Measurements from ENCODE around the gene LBP. TPM values are rescaled to one million over a fixed set of nuclear protein-coding genes. Genes with fewer than 3 reads are reported as not detected.
"Not testable (repeated sequence)": the region's sequence is repeated elsewhere in the genome, so short reads cannot be mapped to it uniquely, and the experiment has no call there.

The LBP gene
- total RNA-seq, 1 experiment from 2014 or later, result not detected

DNA sequence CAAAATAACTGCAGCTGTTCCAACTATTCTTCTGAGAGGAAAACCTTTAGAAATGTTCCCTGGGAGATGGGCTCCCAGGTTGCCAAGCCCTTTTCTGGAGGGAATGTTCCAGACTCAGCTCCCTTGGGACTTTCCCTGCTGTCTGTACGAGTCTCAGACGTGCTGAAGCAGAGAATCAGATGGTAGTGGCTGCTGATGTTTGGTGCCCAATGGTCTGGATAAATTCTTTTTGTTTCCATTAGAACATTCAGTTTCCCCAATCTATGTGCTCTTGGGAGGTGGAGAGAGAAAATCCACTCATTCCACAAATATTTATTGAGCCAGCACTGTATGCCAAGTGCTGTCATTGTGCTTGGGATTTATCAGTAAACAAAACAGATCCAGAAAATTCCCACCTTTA is 48.9 kb downstream of the LBP start:
- intact Hi-C loops (cut with micrococcal nuclease; ENCODE audit: unreplicated experiment), result no loop called here
- H3K36me3 ChIP-seq (ENCODE audit: insufficient read depth, low read length, poor library complexity, severe bottlenecking), result no peaks in the 10 kb centered on the region
- BruUV-seq (replicated peaks), result no TSS peak
- no peak overlapping the region for H3K27ac ChIP-seq (ENCODE audit: low read depth, low read length, poor library complexity, severe bottlenecking)
- no peak for TF ChIP-seq EZH2 (IDR thresholded peaks at IDR 0.05; ENCODE audit: borderline replicate concordance, low read depth, low read length, poor library complexity, severe bottlenecking)
- TF ChIP-seq, protein P1, sequence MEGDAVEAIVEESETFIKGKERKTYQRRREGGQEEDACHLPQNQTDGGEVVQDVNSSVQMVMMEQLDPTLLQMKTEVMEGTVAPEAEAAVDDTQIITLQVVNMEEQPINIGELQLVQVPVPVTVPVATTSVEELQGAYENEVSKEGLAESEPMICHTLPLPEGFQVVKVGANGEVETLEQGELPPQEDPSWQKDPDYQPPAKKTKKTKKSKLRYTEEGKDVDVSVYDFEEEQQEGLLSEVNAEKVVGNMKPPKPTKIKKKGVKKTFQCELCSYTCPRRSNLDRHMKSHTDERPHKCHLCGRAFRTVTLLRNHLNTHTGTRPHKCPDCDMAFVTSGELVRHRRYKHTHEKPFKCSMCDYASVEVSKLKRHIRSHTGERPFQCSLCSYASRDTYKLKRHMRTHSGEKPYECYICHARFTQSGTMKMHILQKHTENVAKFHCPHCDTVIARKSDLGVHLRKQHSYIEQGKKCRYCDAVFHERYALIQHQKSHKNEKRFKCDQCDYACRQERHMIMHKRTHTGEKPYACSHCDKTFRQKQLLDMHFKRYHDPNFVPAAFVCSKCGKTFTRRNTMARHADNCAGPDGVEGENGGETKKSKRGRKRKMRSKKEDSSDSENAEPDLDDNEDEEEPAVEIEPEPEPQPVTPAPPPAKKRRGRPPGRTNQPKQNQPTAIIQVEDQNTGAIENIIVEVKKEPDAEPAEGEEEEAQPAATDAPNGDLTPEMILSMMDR (conservative IDR thresholded peaks at IDR 0.05; ENCODE audit: low read depth, low read length), result no peak
- ChIA-PET CTCF (no interaction called here), POLR2A (ENCODE audit: low non-redundant PET) (no interaction called here)
- no peak overlapping the region for H3K4me3 ChIP-seq (ENCODE audit: low read depth, low read length, poor library complexity, severe bottlenecking)
- no peaks in the 10 kb centered on the region for H3K9me3 ChIP-seq (ENCODE audit: low read depth, low read length, poor library complexity, severe bottlenecking)
- no peaks in the 10 kb centered on the region for H3K27me3 ChIP-seq (replicated peaks; ENCODE audit: insufficient read depth, low read depth, low read length, poor library complexity)
- no peak for DNase-seq (ENCODE audit: low spot score)
- no peaks in the 10 kb centered on the region for H3K4me1 ChIP-seq (ENCODE audit: insufficient read depth, low read length, poor library complexity, severe bottlenecking)

DNA sequence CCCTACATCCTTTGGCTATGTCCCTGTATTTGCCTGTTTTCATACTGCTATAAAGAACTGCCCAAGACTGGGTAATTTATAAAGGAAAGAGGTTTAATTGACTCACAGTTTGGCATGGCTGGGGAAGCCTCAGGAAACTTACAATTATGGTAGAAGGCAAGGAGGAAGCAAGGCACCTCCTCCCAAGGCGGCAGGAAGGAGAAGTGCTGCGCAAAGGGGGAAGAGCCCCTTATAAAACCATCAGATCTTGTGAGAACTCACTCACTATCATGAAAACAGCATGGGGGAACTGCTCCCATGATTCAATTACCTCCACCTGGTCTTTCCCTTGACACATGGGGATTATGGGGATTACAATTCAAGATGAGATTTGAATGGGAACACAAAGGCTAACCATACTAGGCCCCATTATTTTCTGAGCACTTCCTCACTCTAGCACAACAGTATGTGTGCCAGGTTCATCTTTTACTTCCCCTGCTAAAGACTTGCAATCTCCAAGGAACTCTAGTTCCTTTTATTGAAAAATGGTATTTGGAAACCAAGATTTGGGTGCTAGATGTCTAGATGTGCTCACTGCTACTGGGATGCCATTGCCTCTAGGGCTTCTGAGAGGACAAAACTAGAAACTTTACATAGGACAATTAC is 49.6 kb downstream of the LBP start:
- H3K4me1 ChIP-seq (ENCODE audit: insufficient read depth, low read length, poor library complexity, severe bottlenecking); CTCF ChIA-PET; BruUV-seq (replicated peaks); H3K36me3 ChIP-seq (ENCODE audit: insufficient read depth, low read length, poor library complexity, severe bottlenecking); H3K9me3 ChIP-seq (ENCODE audit: low read depth, low read length, poor library complexity, severe bottlenecking); POLR2A ChIA-PET (ENCODE audit: low non-redundant PET); H3K27me3 ChIP-seq (replicated peaks; ENCODE audit: insufficient read depth, low read depth, low read length, poor library complexity); H3K4me3 ChIP-seq (ENCODE audit: low read depth, low read length, poor library complexity, severe bottlenecking); DNase-seq (ENCODE audit: low spot score); intact Hi-C loops (cut with micrococcal nuclease; ENCODE audit: unreplicated experiment); H3K27ac ChIP-seq (ENCODE audit: low read depth, low read length, poor library complexity, severe bottlenecking): not testable (repeated sequence)

DNA sequence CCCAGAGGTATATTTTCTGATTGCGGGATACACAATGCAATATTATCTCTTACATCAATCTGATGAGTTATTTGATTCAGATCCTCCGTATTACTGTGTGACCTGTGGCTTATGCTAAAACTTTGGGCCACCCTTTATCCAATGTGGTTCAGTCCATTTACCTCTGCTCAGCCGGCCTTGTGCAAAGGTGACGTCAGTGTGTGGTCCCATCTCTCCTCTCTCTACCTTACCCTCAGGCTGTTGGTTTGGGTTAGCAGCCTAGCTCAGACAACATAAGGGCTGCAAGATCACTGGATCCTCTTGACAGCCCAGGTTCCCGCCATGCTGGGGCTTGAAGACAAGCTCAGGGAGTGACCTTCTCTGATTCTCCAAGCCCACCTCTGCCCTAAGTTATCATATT is 55.8 kb downstream of the LBP start:
- TF ChIP-seq, protein P1 (conservative IDR thresholded peaks at IDR 0.05; ENCODE audit: low read depth, low read length), result no peak
- no peak for TF ChIP-seq EZH2 (IDR thresholded peaks at IDR 0.05; ENCODE audit: borderline replicate concordance, low read depth, low read length, poor library complexity, severe bottlenecking)
- peaks cover 4% of the 10 kb centered on the region for H3K4me1 ChIP-seq (ENCODE audit: insufficient read depth, low read length, poor library complexity, severe bottlenecking)
- intact Hi-C loops (cut with micrococcal nuclease; ENCODE audit: unreplicated experiment), result loop anchor here (10.0 kb wide), 1 partner anchor 837 kb away; no protein-coding TSS in a partner anchor
- no peak overlapping the region for H3K4me3 ChIP-seq (ENCODE audit: low read depth, low read length, poor library complexity, severe bottlenecking)
- no TSS peak for BruUV-seq (replicated peaks)
- no peaks in the 10 kb centered on the region for H3K36me3 ChIP-seq (ENCODE audit: insufficient read depth, low read length, poor library complexity, severe bottlenecking)
- no peaks in the 10 kb centered on the region for H3K27me3 ChIP-seq (replicated peaks; ENCODE audit: insufficient read depth, low read depth, low read length, poor library complexity)
- H3K9me3 ChIP-seq (ENCODE audit: low read depth, low read length, poor library complexity, severe bottlenecking), result no peaks in the 10 kb centered on the region
- H3K27ac ChIP-seq (ENCODE audit: low read depth, low read length, poor library complexity, severe bottlenecking), result no peak overlapping the region
- ChIA-PET CTCF (no interaction called here), POLR2A (ENCODE audit: low non-redundant PET) (no interaction called here)
- DNase-seq (ENCODE audit: low spot score), result no peak

DNA sequence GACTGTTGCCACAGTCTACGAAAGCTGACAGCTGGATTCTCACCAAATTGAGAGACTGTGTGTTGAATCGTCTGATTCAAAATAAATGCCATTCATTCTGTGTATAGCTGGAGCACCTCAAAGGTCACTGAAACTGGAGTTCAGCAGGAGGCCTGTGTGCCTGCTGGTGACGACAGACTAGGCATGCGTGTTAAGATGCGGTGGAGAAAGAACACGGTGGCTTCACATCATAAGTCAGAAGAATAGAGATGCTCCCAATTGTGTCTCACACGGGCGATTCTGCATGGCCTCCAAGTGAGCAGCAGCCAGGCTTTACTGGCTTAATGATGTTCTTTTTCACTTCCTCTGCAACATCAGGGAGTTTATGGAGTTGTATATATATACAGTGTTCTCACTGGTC is 56.5 kb downstream of the LBP start:
- Histone ChIP-seq H3K4me3 (ENCODE audit: low read depth, low read length, poor library complexity, severe bottlenecking) (no peak overlapping the region), H3K36me3 (ENCODE audit: insufficient read depth, low read length, poor library complexity, severe bottlenecking) (no peaks in the 10 kb centered on the region), H3K4me1 (ENCODE audit: insufficient read depth, low read length, poor library complexity, severe bottlenecking) (peaks cover 4% of the 10 kb centered on the region), H3K27ac (ENCODE audit: low read depth, low read length, poor library complexity, severe bottlenecking) (no peak overlapping the region), H3K9me3 (ENCODE audit: low read depth, low read length, poor library complexity, severe bottlenecking) (no peaks in the 10 kb centered on the region), H3K27me3 (replicated peaks; ENCODE audit: insufficient read depth, low read depth, low read length, poor library complexity) (no peaks in the 10 kb centered on the region)
- no peak for DNase-seq (ENCODE audit: low spot score)
- ChIA-PET POLR2A (ENCODE audit: low non-redundant PET) (no interaction called here), CTCF (no interaction called here)
- TF ChIP-seq EZH2 (IDR thresholded peaks at IDR 0.05; ENCODE audit: borderline replicate concordance, low read depth, low read length, poor library complexity, severe bottlenecking), result no peak
- TF ChIP-seq, protein P1 (conservative IDR thresholded peaks at IDR 0.05; ENCODE audit: low read depth, low read length), result no peak
- no TSS peak for BruUV-seq (replicated peaks)
- intact Hi-C loops (cut with micrococcal nuclease; ENCODE audit: unreplicated experiment), result loop anchor here (10.0 kb wide), 1 partner anchor 838 kb away; no protein-coding TSS in a partner anchor

All from A673 (cell line).